Right lobe of liver (tissue), 4 donors: ENCODE results near the gene SERPINB12.

Experiments
- POLR2A ChIP-seq: fragments of 450-650 bp; IDR thresholded peaks from one replicate; pipeline ENCODE4 v1.6.1; 2017; ENCODE audit warnings: antibody characterized with exemption, mild to moderate bottlenecking
- TF ChIP-seq, protein P1 (sequence below), 4 donors: fragments of 200-600 bp in 3 of 4; fragments of 450-650 bp in 1 of 4; IDR thresholded peaks; one replicate each; pipeline versions ENCODE4 v1.5.1 to v1.8.0; 2016 to 2022; ENCODE audit warnings: antibody characterized with exemption in 4 of 4, mild to moderate bottlenecking in 2 of 4
- donor health status: DM: no; HTN: no; CAD: no.
- donor health status: DM: no; HTN: no; CAD: no.
- donor health status: DM: no; HTN: yes; CAD: no.

DNA sequence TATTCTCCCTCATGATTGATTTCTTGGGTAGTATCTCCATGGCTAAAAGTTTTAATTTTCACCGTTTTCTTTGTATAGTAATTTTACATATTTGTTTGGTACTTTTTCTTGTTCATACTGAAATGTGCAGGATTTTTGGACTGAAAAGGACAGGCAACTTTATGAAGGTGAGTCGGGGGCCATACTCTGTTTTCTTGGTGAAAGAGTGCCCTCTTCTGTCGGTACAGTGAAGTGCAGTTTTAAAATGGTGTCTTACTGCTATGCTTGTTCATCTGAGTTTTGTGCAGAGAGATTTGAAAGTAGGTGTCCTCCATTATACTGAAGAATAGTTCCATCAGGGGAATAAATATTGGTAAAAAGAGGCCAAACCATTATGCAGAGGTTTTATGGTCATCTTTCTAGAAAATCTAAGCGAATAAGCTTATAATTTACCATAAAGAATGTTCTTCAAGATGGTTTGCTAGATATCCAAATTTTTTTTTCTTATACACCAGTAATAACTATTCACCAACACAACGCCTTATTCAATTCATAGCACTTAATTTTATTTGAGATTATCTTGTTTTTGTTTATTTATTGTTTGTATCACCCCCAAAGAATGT lies 36.3 kb downstream of the SERPINB12 start:
- TF ChIP-seq, protein P1, sequence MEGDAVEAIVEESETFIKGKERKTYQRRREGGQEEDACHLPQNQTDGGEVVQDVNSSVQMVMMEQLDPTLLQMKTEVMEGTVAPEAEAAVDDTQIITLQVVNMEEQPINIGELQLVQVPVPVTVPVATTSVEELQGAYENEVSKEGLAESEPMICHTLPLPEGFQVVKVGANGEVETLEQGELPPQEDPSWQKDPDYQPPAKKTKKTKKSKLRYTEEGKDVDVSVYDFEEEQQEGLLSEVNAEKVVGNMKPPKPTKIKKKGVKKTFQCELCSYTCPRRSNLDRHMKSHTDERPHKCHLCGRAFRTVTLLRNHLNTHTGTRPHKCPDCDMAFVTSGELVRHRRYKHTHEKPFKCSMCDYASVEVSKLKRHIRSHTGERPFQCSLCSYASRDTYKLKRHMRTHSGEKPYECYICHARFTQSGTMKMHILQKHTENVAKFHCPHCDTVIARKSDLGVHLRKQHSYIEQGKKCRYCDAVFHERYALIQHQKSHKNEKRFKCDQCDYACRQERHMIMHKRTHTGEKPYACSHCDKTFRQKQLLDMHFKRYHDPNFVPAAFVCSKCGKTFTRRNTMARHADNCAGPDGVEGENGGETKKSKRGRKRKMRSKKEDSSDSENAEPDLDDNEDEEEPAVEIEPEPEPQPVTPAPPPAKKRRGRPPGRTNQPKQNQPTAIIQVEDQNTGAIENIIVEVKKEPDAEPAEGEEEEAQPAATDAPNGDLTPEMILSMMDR (IDR thresholded peaks at IDR 0.05) = peak; percentile 51 to 65 (median 58)
- no peak for TF ChIP-seq POLR2A
